Activated effector memory CD4-positive, alpha-beta T cell treated with Interleukin-2 at 50 U/mL for 16 hours (primary cell): ENCODE measurements around the gene RALGDS.

Experiments used
- DNase-seq: peaks from one replicate; pipeline ENCODE4 v3.0.0-alpha.2; 2020

The RALGDS gene

GRCh38 chr9:133149130-133150015, 28.3 kb upstream of the RALGDS start:
- peak; percentile 73 for DNase-seq

GRCh38 chr9:133148199-133149129, 27.4 kb upstream of the RALGDS start:
- peak; percentile 47 for DNase-seq

- DNase-seq, result peak; percentile 71
Measured at GRCh38 chr9:133147412-133148198, 26.6 kb upstream of the RALGDS start.

GRCh38 chr9:133146746-133147411, 25.8 kb upstream of the RALGDS start:
- no peak for DNase-seq

- DNase-seq, result no peak
Measured at GRCh38 chr9:133144904-133145851, 24.1 kb upstream of the RALGDS start.

- DNase-seq, result peak; percentile 92
Measured at GRCh38 chr9:133144142-133144903, 23.3 kb upstream of the RALGDS start.

GRCh38 chr9:133143639-133144141, 22.6 kb upstream of the RALGDS start:
- DNase-seq, result no peak

GRCh38 chr9:133142684-133143622, 21.9 kb upstream of the RALGDS start:
- peak; percentile 16 for DNase-seq

GRCh38 chr9:133141833-133142595, 21.0 kb upstream of the RALGDS start:
- peak; percentile 75 for DNase-seq

GRCh38 chr9:133140606-133141005, 19.6 kb upstream of the RALGDS start:
- no peak for DNase-seq

GRCh38 chr9:133140174-133140505, 19.1 kb upstream of the RALGDS start:
- no peak for DNase-seq

- DNase-seq, result no peak
Measured at GRCh38 chr9:133139246-133140173, 18.5 kb upstream of the RALGDS start.

- no peak for DNase-seq
Measured at GRCh38 chr9:133137451-133138231, 16.6 kb upstream of the RALGDS start.

- peak; percentile 60 for DNase-seq
Measured at GRCh38 chr9:133135146-133135745, 14.2 kb upstream of the RALGDS start.

GRCh38 chr9:133134388-133135145, 13.5 kb upstream of the RALGDS start:
- no peak for DNase-seq
